ENCODE data around the gene CEP192. TPM values are rescaled to one million over a fixed set of nuclear protein-coding genes. Genes with fewer than 3 reads are reported as not detected.

The CEP192 gene
- total RNA-seq, 1 experiment from 2014 or later: 24.3 TPM

DNA sequence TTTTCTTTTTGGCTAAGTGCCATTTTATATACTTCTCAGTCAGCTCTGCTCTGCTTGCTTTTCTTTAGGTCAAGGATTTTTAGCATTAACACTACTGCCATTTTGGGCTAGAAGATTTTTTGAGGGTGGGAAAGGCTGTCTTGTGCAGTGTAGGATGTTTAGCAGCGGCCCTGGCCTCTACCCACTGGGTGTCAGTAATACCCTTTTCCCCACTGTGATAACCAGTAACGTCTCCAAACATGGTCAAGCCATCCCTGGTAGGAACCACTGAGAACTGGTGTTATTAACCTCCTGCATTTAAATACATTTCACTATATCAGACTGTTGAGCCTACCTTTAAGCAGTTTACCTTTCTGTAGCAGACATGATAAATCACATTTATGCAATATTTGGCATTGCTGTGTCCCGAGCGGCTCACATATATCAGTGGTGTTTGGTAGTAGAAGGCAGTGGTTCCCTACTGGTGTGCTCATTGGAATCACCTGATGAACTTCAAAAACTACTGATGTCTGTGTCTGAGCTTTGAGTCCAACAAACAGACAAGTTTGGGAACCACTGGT, 70.5 kb downstream of the CEP192 start:
- no peaks in the 10 kb centered on the region for H3K4me1 ChIP-seq (ENCODE audit: control insufficient read depth in 1 of 2, insufficient read depth in 2 of 2, low read length in 2 of 2)
- BruUV-seq (replicated peaks): no TSS peak
- no peak overlapping the region for H3K4me2 ChIP-seq (ENCODE audit: low read length)
- no peak overlapping the region for H3K4me3 ChIP-seq (replicated peaks in 1 of 2; ENCODE audit: low read depth in 1 of 2, low read length in 2 of 2)
- no peaks in the 10 kb centered on the region for H3K9me2 ChIP-seq (ENCODE audit: insufficient read depth)
- H2AFZ ChIP-seq (ENCODE audit: low read depth, low read length, poor library complexity, severe bottlenecking): no peak overlapping the region
- ChIA-PET CTCF (no interaction called here), RAD21 (ENCODE audit: low non-redundant PET in 1 of 2, low total read pairs in 2 of 2, uncharacterized antibody in 2 of 2, unreplicated experiment in 2 of 2) (no interaction called here), POLR2A (no interaction called here)
- H3K27me3 ChIP-seq (ENCODE audit: insufficient read depth, low read length): no peaks in the 10 kb centered on the region
- H3K9me3 ChIP-seq (ENCODE audit: control insufficient read depth in 1 of 2, insufficient read depth in 1 of 2, low read depth in 1 of 2, low read length in 2 of 2): no peaks in the 10 kb centered on the region
- no peak for DNase-seq (ENCODE audit: low read depth, low spot score)
- no peak overlapping the region for H3K27ac ChIP-seq (ENCODE audit: low read depth, low read length)
- no peaks in the 10 kb centered on the region for H4K20me1 ChIP-seq (ENCODE audit: insufficient read depth)
- no peak overlapping the region for H3K9ac ChIP-seq (ENCODE audit: low read length)
- TF ChIP-seq, protein P1, sequence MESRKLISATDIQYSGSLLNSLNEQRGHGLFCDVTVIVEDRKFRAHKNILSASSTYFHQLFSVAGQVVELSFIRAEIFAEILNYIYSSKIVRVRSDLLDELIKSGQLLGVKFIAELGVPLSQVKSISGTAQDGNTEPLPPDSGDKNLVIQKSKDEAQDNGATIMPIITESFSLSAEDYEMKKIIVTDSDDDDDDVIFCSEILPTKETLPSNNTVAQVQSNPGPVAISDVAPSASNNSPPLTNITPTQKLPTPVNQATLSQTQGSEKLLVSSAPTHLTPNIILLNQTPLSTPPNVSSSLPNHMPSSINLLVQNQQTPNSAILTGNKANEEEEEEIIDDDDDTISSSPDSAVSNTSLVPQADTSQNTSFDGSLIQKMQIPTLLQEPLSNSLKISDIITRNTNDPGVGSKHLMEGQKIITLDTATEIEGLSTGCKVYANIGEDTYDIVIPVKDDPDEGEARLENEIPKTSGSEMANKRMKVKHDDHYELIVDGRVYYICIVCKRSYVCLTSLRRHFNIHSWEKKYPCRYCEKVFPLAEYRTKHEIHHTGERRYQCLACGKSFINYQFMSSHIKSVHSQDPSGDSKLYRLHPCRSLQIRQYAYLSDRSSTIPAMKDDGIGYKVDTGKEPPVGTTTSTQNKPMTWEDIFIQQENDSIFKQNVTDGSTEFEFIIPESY (IDR thresholded peaks at IDR 0.05; ENCODE audit: extremely low read depth, insufficient replicate concordance, low read length): no peak
- TF ChIP-seq FOSL1 (IDR thresholded peaks at IDR 0.05; ENCODE audit: low read depth): no peak
- TF ChIP-seq EGR1 (IDR thresholded peaks at IDR 0.05; ENCODE audit: low read depth): no peak
- TF ChIP-seq POLR2AphosphoS5 (IDR thresholded peaks at IDR 0.05; ENCODE audit: low read depth, low read length): no peak
- TF ChIP-seq, protein P2, sequence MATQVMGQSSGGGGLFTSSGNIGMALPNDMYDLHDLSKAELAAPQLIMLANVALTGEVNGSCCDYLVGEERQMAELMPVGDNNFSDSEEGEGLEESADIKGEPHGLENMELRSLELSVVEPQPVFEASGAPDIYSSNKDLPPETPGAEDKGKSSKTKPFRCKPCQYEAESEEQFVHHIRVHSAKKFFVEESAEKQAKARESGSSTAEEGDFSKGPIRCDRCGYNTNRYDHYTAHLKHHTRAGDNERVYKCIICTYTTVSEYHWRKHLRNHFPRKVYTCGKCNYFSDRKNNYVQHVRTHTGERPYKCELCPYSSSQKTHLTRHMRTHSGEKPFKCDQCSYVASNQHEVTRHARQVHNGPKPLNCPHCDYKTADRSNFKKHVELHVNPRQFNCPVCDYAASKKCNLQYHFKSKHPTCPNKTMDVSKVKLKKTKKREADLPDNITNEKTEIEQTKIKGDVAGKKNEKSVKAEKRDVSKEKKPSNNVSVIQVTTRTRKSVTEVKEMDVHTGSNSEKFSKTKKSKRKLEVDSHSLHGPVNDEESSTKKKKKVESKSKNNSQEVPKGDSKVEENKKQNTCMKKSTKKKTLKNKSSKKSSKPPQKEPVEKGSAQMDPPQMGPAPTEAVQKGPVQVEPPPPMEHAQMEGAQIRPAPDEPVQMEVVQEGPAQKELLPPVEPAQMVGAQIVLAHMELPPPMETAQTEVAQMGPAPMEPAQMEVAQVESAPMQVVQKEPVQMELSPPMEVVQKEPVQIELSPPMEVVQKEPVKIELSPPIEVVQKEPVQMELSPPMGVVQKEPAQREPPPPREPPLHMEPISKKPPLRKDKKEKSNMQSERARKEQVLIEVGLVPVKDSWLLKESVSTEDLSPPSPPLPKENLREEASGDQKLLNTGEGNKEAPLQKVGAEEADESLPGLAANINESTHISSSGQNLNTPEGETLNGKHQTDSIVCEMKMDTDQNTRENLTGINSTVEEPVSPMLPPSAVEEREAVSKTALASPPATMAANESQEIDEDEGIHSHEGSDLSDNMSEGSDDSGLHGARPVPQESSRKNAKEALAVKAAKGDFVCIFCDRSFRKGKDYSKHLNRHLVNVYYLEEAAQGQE (IDR thresholded peaks at IDR 0.05; ENCODE audit: low read depth): no peak
- no peak for TF ChIP-seq EZH2phosphoT487 (IDR thresholded peaks at IDR 0.05; ENCODE audit: borderline replicate concordance)
- no peak for TF ChIP-seq CBX3 (IDR thresholded peaks at IDR 0.05; ENCODE audit: low read depth)
- TF ChIP-seq POLR2A (IDR thresholded peaks at IDR 0.05; ENCODE audit: borderline replicate concordance, extremely low read depth, insufficient read depth, insufficient read length): no peak
- TF ChIP-seq, protein P3, sequence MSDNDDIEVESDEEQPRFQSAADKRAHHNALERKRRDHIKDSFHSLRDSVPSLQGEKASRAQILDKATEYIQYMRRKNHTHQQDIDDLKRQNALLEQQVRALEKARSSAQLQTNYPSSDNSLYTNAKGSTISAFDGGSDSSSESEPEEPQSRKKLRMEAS (IDR thresholded peaks at IDR 0.05): no peak
- intact Hi-C loops (cut with micrococcal nuclease): no loop called here
- peaks cover 50% of the 10 kb centered on the region for H3K79me2 ChIP-seq (ENCODE audit: insufficient read depth, low read length)
- no peak for ATAC-seq
- H3K36me3 ChIP-seq (ENCODE audit: control insufficient read depth in 1 of 2, insufficient read depth in 2 of 2, low read length in 2 of 2): peaks cover 13 to 28% of the 10 kb centered on the region in 2 experiments
